Stomach (tissue), 9 donors: ENCODE measurements around the gene MYH11. TPM values are rescaled to one million over a fixed set of nuclear protein-coding genes. Genes with fewer than 3 reads are reported as not detected.
A peak's percentile ranks its signal among the peaks of the same experiment; 100 is the strongest.

Experiments
- DNase-seq, 2 donors: peaks; one replicate each; pipeline versions ENCODE4 v3.0.0 to v3.0.0-alpha.2; 2013 to 2019
- H3K27ac ChIP-seq, 5 donors: fragments of 200-600 bp in 4 of 5; sonication (generic) in 4 of 5; one replicate each; pipeline ENCODE4 v1.5.1; 2013 to 2019; ENCODE audit warnings: mild to moderate bottlenecking in 1 of 5, moderate library complexity in 1 of 5
- H3K27me3 ChIP-seq, 3 donors: fragments of 200-600 bp; sonication (generic); one replicate each; pipeline ENCODE4 v1.5.1; 2017 to 2019; ENCODE audit warnings: mixed run types in 1 of 3
- H3K36me3 ChIP-seq, 4 donors: fragments of 200-600 bp; sonication (generic); 1 replicate in 3 of 4; 2 replicates in 1 of 4; pipeline ENCODE4 v1.5.1; 2016 to 2019
- H3K4me1 ChIP-seq, 4 donors: fragments of 200-600 bp; sonication (generic); one replicate each; pipeline ENCODE4 v1.5.1; 2016 to 2019
- H3K4me3 ChIP-seq, 4 donors: fragments of 200-600 bp; sonication (generic) in 3 of 4; one replicate each; pipeline ENCODE4 v1.5.1; 2016 to 2019; ENCODE audit warnings: mild to moderate bottlenecking in 1 of 4
- H3K9me3 ChIP-seq, 4 donors: fragments of 200-600 bp; sonication (generic); one replicate each; pipeline ENCODE4 v1.5.1; 2016 to 2019
- CTCF ChIP-seq, 7 experiments: fragments of 450-650 bp in 4 of 7; fragments of 200-600 bp in 3 of 7; sonication (generic) in 3 of 7; IDR thresholded peaks; one replicate each; pipeline ENCODE4 v1.5.1; 2016 to 2019; ENCODE audit warnings: antibody characterized with exemption in 7 of 7, control low read depth in 2 of 7, mild to moderate bottlenecking in 1 of 7
- EP300 ChIP-seq: sonication (generic); formaldehyde crosslinking; IDR thresholded peaks from one replicate; pipeline ENCODE4 v1.6.1; 2017; ENCODE audit warnings: antibody characterized with exemption
- POLR2A ChIP-seq, 4 donors: fragments of 450-650 bp; IDR thresholded peaks; one replicate each; pipeline ENCODE4 v1.6.1; 2016; ENCODE audit warnings: antibody characterized with exemption in 4 of 4, control low read depth in 2 of 4, mild to moderate bottlenecking in 1 of 4, moderate library complexity in 1 of 4
- POLR2AphosphoS5 ChIP-seq, 3 donors: sonication (generic); formaldehyde crosslinking; IDR thresholded peaks; one replicate each; pipeline ENCODE4 v1.6.1; 2016; ENCODE audit warnings: antibody characterized with exemption in 3 of 3
- WGBS, 5 donors: extraction: QIAGEN DNeasy Blood & Tissue Kit in 3 of 5; methylation state at CpG; one replicate each; pipeline versions ENCODE4 v1.1.5 to v1.1.7; 2013 to 2018; 5-methylcytosine and 5-hydroxymethylcytosine counted together
- intact Hi-C: fragments of 100-400 bp; cut with DNase I; formaldehyde crosslinking; loops from one replicate; pipeline ENCODE4 v1.15.1; 2023; ENCODE audit warnings: low total_unique reads
- polyA plus RNA-seq, 3 donors: library from polyadenylated mRNA; stranded (reverse); fragments of 200-250 nt; gene quantifications; one replicate each; pipeline ENCODE4 v1.2.3, GENCODE V29; 2013
- total RNA-seq, 5 donors: library from RNA; depleted of rRNA; stranded (reverse); fragments of >200 nt; gene quantifications; one replicate each; pipeline versions ENCODE4 v1.1.0 to v1.2.3, GENCODE V29; 2014 to 2016
- donor health status: healthy with polysubstance abuse.
- donor health status: Bipolar disorder and iron deficiency.
- donor health status: healthy.

The MYH11 gene
- total and polyA plus RNA-seq, 8 donors = 33.8 to 3,048 (median 865) TPM

- intact Hi-C loops = no loop called here
- Histone ChIP-seq H3K27me3 (no peaks in the 10 kb centered on the region), H3K36me3 (peaks cover 0 to 63% (median 14%) of the 10 kb centered on the region in 4 donors), H3K4me1 (peaks cover 0 to 17% (median 3%) of the 10 kb centered on the region in 4 donors), H3K4me3 (no peak overlapping the region), H3K27ac (peak overlapping the region in 1 of 5 donors; percentile 9), H3K9me3 (no peaks in the 10 kb centered on the region)
- 57 to 67% (median 63%) methylated on average over 13 of the region's 13 CpGs for WGBS, 5 donors
- TF ChIP-seq CTCF (IDR thresholded peaks at IDR 0.05) (no peak), POLR2A (IDR thresholded peaks at IDR 0.05) (no peak), EP300 (no peak), POLR2AphosphoS5 (IDR thresholded peaks at IDR 0.05) (peak in 1 of 3 donors; percentile 17)
- no peak for DNase-seq
Measured at GRCh38 chr16:15782573-15783365, 74.1 kb downstream of the MYH11 start.

GRCh38 chr16:15781650-15782049, 75.2 kb downstream of the MYH11 start:
- peaks cover 0 to 16% (median 6%) of the 10 kb centered on the region in 4 donors for H3K4me1 ChIP-seq
- no peak overlapping the region for H3K4me3 ChIP-seq
- H3K27ac ChIP-seq = no peak overlapping the region
- 80 to 97% (median 96%) methylated on average over 3 of the region's 3 CpGs for WGBS, 5 donors
- peaks cover 0 to 68% (median 17%) of the 10 kb centered on the region in 4 donors for H3K36me3 ChIP-seq
- intact Hi-C loops = no loop called here
- DNase-seq = no peak
- H3K27me3 ChIP-seq = no peaks in the 10 kb centered on the region
- no peaks in the 10 kb centered on the region for H3K9me3 ChIP-seq
- TF ChIP-seq POLR2A (IDR thresholded peaks at IDR 0.05) (no peak), CTCF (IDR thresholded peaks at IDR 0.05) (no peak), POLR2AphosphoS5 (IDR thresholded peaks at IDR 0.05) (no peak), EP300 (no peak)

- H3K4me1 ChIP-seq = peaks cover 0 to 15% (median 6%) of the 10 kb centered on the region in 4 donors
- peaks cover 0 to 60% (median 17%) of the 10 kb centered on the region in 4 donors for H3K36me3 ChIP-seq
- TF ChIP-seq EP300 = no peak
- no peak for TF ChIP-seq POLR2A (IDR thresholded peaks at IDR 0.05)
- TF ChIP-seq CTCF (IDR thresholded peaks at IDR 0.05) = no peak
- no peak for TF ChIP-seq POLR2AphosphoS5 (IDR thresholded peaks at IDR 0.05)
- H3K27ac ChIP-seq = peak overlapping the region in 1 of 5 donors; percentile 52
- no peaks in the 10 kb centered on the region for H3K27me3 ChIP-seq
- no peak for DNase-seq
- intact Hi-C loops = no loop called here
- WGBS, 5 donors = 85 to 91% (median 88%) methylated on average over 7 of the region's 7 CpGs
- H3K9me3 ChIP-seq = no peaks in the 10 kb centered on the region
- H3K4me3 ChIP-seq = no peak overlapping the region
Measured at GRCh38 chr16:15780805-15781204, 76.0 kb downstream of the MYH11 start.

GRCh38 chr16:15779664-15780351, 77.0 kb downstream of the MYH11 start:
- Histone ChIP-seq H3K4me3 (no peak overlapping the region), H3K4me1 (peaks cover 0 to 17% (median 6%) of the 10 kb centered on the region in 4 donors), H3K27me3 (no peaks in the 10 kb centered on the region), H3K27ac (peak overlapping the region in 2 of 5 donors; percentile 45 to 52), H3K9me3 (no peaks in the 10 kb centered on the region), H3K36me3 (peaks cover 0 to 52% (median 17%) of the 10 kb centered on the region in 4 donors)
- no peak for DNase-seq
- intact Hi-C loops = no loop called here
- no peak for TF ChIP-seq EP300
- no peak for TF ChIP-seq POLR2A (IDR thresholded peaks at IDR 0.05)
- no peak for TF ChIP-seq POLR2AphosphoS5 (IDR thresholded peaks at IDR 0.05)
- no peak for TF ChIP-seq CTCF (IDR thresholded peaks at IDR 0.05)
- 80 to 93% (median 89%) methylated on average over 6 to 8 of the region's 8 CpGs for WGBS, 5 donors
